RWPE1 (cell line): ENCODE measurements around the gene FTCDNL1.

Source experiments
- CTCF ChIA-PET: fragments of 350-600 bp; sonication (Branson Sonifier 250); formaldehyde crosslinking; extraction: SDS; loops from one replicate; lab custom pipeline; 2021; lab: Yijun Ruan, JAX
- POLR2A ChIA-PET: fragments of 400-600 bp; formaldehyde crosslinking; extraction: SDS; loops from one replicate; lab custom pipeline; 2020; ENCODE audit warnings: antibody characterized with exemption; ENCODE audit not compliant: low non-redundant PET; lab: Yijun Ruan, JAX
- DNase-seq: peaks from one replicate; pipeline ENCODE4 v3.0.0; 2012; ENCODE audit warnings: low spot score
- H3K27ac ChIP-seq: fragments of 450-650 bp; 2 replicates; pipeline ENCODE4 v1.5.1; 2017
- TF ChIP-seq, protein P1 (sequence below): fragments of 450-650 bp; conservative IDR thresholded peaks from 2 replicates; pipeline ENCODE4 v1.5.1; 2017; ENCODE audit warnings: low read depth, mild to moderate bottlenecking

Gene FTCDNL1

DNA sequence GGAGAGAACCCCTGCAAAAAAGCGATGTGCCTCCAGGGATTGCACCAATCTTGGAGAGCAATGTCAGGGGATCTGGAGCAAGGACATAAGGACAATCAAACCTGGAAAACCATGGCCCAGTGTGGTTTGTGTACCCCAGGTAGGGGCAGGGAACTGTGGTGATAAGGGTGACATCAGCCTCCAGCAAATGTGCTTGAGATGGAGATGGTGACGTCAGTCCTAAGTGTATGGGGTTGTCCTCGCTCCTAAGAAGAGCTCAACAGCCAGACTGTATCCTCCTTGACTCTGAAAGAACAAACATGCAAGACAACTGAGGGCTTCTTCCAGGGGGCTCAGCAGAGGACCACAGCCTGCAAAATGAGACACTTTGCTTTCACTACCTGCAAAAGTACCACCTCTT, 71.4 kb downstream of the FTCDNL1 start:
- CTCF ChIA-PET, result interaction anchor here (0.5 kb wide), 1 partner anchor 272 kb away, joined by 3 read pairs; no protein-coding TSS in a partner anchor
- no peak for DNase-seq
- TF ChIP-seq, protein P1, sequence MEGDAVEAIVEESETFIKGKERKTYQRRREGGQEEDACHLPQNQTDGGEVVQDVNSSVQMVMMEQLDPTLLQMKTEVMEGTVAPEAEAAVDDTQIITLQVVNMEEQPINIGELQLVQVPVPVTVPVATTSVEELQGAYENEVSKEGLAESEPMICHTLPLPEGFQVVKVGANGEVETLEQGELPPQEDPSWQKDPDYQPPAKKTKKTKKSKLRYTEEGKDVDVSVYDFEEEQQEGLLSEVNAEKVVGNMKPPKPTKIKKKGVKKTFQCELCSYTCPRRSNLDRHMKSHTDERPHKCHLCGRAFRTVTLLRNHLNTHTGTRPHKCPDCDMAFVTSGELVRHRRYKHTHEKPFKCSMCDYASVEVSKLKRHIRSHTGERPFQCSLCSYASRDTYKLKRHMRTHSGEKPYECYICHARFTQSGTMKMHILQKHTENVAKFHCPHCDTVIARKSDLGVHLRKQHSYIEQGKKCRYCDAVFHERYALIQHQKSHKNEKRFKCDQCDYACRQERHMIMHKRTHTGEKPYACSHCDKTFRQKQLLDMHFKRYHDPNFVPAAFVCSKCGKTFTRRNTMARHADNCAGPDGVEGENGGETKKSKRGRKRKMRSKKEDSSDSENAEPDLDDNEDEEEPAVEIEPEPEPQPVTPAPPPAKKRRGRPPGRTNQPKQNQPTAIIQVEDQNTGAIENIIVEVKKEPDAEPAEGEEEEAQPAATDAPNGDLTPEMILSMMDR, result no peak
- POLR2A ChIA-PET, result no interaction called here
- no peak overlapping the region for H3K27ac ChIP-seq

DNA sequence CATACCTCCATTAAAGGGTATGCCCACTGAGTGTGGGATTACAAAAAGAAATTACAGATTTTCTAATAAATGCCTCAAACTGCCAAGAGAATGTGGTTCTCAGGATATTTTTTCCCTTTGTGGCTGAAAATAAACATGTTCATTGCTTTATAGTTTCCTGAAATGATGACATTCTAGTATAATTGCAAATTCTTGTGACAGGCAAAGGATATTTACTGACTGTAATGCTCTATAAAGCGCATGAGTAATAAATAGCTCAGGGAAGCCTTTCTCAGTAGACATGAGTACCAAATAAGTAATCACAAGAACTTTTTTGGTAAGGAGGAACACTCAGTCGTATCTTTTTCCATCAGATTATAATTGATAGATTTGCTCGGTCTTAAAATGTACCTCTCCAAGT, 72.3 kb downstream of the FTCDNL1 start:
- ChIA-PET CTCF (no interaction called here), POLR2A (no interaction called here)
- no peak for DNase-seq
- TF ChIP-seq, protein P1, result no peak
- no peak overlapping the region for H3K27ac ChIP-seq

DNA sequence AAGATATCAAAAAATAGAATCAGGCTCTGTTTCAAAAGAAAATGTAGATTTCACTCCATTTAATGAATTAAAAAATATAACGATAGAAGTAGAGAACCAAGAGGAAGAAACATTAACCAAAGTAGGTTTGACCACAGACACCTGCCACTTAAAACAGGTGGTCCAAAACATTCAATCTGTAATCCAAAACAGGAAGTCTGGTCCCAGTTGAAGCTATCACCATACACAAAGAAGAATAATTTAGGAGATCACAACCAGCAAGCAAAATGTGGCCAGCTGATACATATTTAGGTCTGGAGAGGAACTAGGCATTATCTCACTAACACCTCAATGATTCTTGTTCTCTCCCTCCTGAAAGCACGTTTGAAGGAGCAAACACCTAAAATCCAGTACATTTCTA, 73.1 kb downstream of the FTCDNL1 start:
- CTCF ChIA-PET, result no interaction called here
- POLR2A ChIA-PET, result no interaction called here
- TF ChIP-seq, protein P1, result no peak
- DNase-seq, result no peak
- no peak overlapping the region for H3K27ac ChIP-seq

DNA sequence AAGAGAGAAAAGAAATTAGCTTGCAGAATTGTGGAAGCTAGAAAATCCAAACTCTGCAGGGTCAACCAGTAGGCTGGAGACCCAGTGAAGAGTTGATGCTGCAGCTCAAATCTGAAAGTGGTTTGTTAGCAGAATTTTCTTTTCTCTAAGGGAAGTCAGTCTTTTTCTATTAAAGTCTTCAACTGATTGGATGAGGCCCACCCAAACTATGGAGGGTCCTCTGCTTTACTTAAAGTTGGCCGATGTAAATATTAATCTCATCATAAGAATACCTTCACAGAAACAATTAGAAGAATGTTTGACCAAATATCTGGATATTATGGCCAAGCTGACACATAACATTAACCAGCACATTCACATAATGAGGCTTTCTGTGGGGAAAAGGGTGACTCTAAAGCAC, 73.7 kb downstream of the FTCDNL1 start:
- TF ChIP-seq, protein P1, result no peak
- CTCF ChIA-PET, result interaction anchor here (0.5 kb wide), 1 partner anchor 298 kb away, joined by 3 read pairs; no protein-coding TSS in a partner anchor
- no peak for DNase-seq
- no peak overlapping the region for H3K27ac ChIP-seq
- POLR2A ChIA-PET, result no interaction called here

DNA sequence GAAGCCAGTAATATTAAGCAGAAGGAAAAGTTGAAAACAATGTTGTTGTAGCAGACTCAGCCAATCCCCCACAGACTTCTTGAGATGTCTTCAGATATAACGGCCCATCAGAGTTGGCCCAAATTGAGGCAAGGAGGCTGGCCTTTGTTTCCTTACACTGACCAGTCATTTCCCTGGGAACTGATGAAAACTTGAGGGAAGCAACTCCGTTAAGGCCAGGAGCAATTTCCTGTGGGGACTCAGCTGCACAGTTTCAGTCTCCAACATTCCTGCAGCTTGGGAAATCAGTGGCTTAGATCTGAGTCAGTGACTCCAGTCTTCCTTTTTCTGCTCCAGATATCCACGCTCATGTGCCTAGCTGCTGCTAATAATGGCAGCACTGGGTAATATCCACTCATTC, 75.7 kb downstream of the FTCDNL1 start:
- DNase-seq, result no peak
- H3K27ac ChIP-seq, result no peak overlapping the region
- TF ChIP-seq, protein P1, result no peak
- ChIA-PET POLR2A (no interaction called here), CTCF (no interaction called here)

DNA sequence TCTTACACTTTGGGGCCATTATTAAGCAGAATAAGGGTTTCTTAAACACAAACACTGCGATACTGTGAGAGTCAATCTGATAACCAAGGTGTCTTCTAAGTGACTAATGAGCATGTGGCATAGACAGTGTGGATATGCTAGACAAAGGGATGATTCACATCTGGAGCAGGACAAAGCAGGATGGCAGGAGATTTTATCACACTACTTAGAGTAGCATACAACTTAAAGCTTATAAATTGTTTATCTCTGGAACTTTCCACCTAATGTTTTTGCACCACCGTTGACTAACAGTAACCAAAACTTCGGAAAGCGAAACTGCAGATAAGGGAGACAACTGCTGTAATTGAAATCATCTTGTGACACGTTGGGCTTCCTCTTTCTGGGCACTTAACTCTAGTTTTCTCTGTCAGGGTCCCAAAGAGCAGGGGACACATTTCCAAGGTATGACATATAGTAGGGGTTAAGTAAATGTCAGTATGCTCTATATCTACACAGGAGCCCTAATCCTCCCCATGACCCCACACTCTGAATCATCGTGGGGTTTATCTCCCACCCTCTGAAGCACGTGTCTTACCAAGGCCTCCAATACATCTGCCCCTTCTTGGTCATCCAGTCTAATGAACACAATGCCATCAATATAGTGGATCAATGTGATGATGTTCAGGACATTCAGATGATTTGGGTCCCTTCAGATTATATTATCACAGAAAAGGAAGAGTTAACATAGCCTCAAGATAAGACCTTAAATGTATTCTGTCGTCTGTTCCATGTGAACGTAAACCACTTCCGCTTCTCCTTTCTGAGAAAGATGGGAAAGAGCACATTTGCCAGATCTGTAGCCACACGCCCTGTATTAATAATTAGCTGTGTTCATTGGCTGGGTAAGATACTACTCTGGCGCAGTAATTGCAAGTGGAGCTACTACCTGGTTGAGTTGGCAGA, 78.7 kb downstream of the FTCDNL1 start:
- H3K27ac ChIP-seq, result no peak overlapping the region
- ChIA-PET POLR2A (no interaction called here), CTCF (interaction anchor here (0.7 kb wide), 1 partner anchor 32 kb away, joined by 3 read pairs; no protein-coding TSS in a partner anchor)
- DNase-seq, result no peak
- TF ChIP-seq, protein P1, result no peak
